WTC11 (cell line): ENCODE data around the gene GALNT18. TPM values are rescaled to one million over a fixed set of nuclear protein-coding genes. Genes with fewer than 3 reads are reported as not detected.

Experiments used
- ATAC-seq: fragments of 200-7000 bp; cut with Tn5 transposase; 2 replicates; pipeline ENCODE4 v1.10.0; 2021; ENCODE audit warnings: mild to moderate bottlenecking, moderate library complexity
- CTCF ChIA-PET: fragments of 300-600 bp; sonication (Branson Sonifier 250); formaldehyde crosslinking; loops from one replicate; lab custom pipeline; 2021; ENCODE audit warnings: antibody characterized with exemption; lab: Charles Lee
- POLR2A ChIA-PET: fragments of 350-600 bp; sonication (Branson Sonifier 250); formaldehyde crosslinking; loops from one replicate; lab custom pipeline; 2021; ENCODE audit warnings: antibody characterized with exemption; lab: Charles Lee
- DNase-seq: peaks from one replicate; pipeline ENCODE4 v3.0.0; 2021; ENCODE audit warnings: low spot score
- H3K27ac Mint-ChIP-seq: 2 replicates; pipeline ENCODE4 v1.8.0; 2021; ENCODE audit warnings: mixed read lengths
- H3K27me3 Mint-ChIP-seq: 2 replicates; pipeline ENCODE4 v1.8.0; 2021; ENCODE audit warnings: low read depth, mild to moderate bottlenecking, moderate library complexity, mixed read lengths
- H3K36me3 Mint-ChIP-seq: 2 replicates; pipeline ENCODE4 v1.8.0; 2021; ENCODE audit warnings: mixed read lengths
- H3K4me1 Mint-ChIP-seq: 2 replicates; pipeline ENCODE4 v1.8.0; 2022; ENCODE audit warnings: mixed read lengths
- H3K4me3 Mint-ChIP-seq: 2 replicates; pipeline ENCODE4 v1.8.0; 2021; ENCODE audit warnings: mild to moderate bottlenecking, moderate library complexity, mixed read lengths
- H3K9me3 Mint-ChIP-seq: 2 replicates; pipeline ENCODE4 v1.8.0; 2021; ENCODE audit warnings: mixed read lengths
- CBFB ChIP-seq: sonication (generic); formaldehyde crosslinking; IDR thresholded peaks from 2 replicates; pipeline ENCODE4 v1.8.1; 2022; ENCODE audit warnings: mild to moderate bottlenecking, low read depth, missing genetic modification reagents
- ELF4 ChIP-seq: sonication (generic); formaldehyde crosslinking; IDR thresholded peaks from 2 replicates; pipeline ENCODE4 v1.8.1; 2022; ENCODE audit warnings: low read depth, mild to moderate bottlenecking, moderate library complexity, missing genetic modification reagents
- EMX1 ChIP-seq: fragments of 250-450 bp; sonication (Bioruptor Pico); IDR thresholded peaks from 2 replicates; pipeline ENCODE4 v1.8.0; 2021; ENCODE audit warnings: mild to moderate bottlenecking
- ESRRA ChIP-seq: sonication (generic); formaldehyde crosslinking; IDR thresholded peaks from 2 replicates; pipeline ENCODE4 v1.8.1; 2022; ENCODE audit warnings: mild to moderate bottlenecking, missing genetic modification reagents, borderline replicate concordance
- ETV6 ChIP-seq: sonication (generic); formaldehyde crosslinking; IDR thresholded peaks from 2 replicates; pipeline ENCODE4 v1.8.1; 2022; ENCODE audit warnings: mild to moderate bottlenecking, missing genetic modification reagents
- GABPB1 ChIP-seq: sonication (generic); formaldehyde crosslinking; IDR thresholded peaks from 2 replicates; pipeline ENCODE4 v1.8.1; 2023; ENCODE audit warnings: mild to moderate bottlenecking, missing genetic modification reagents
- JUN ChIP-seq: sonication (generic); formaldehyde crosslinking; IDR thresholded peaks from 2 replicates; pipeline ENCODE4 v1.8.0; 2023; ENCODE audit warnings: mild to moderate bottlenecking, missing genetic modification reagents
- KAT7 ChIP-seq: sonication (generic); formaldehyde crosslinking; IDR thresholded peaks from 2 replicates; pipeline ENCODE4 v1.8.1; 2023; ENCODE audit warnings: missing genetic modification reagents, mild to moderate bottlenecking, borderline replicate concordance
- NFE2L1 ChIP-seq: sonication (generic); formaldehyde crosslinking; IDR thresholded peaks from 2 replicates; pipeline ENCODE4 v1.8.1; 2023; ENCODE audit warnings: missing genetic modification reagents
- NR3C1 ChIP-seq: sonication (generic); formaldehyde crosslinking; conservative IDR thresholded peaks from 2 replicates; pipeline ENCODE4 v1.8.1; 2023; ENCODE audit warnings: low read depth, mild to moderate bottlenecking, missing genetic modification reagents
- STAT6 ChIP-seq: sonication (generic); formaldehyde crosslinking; conservative IDR thresholded peaks from 2 replicates; pipeline ENCODE4 v1.8.1; 2023; ENCODE audit warnings: mild to moderate bottlenecking, low read depth, missing genetic modification reagents, moderate library complexity
- TCF7 ChIP-seq: sonication (generic); formaldehyde crosslinking; IDR thresholded peaks from 2 replicates; pipeline ENCODE4 v1.8.0; 2022; ENCODE audit warnings: mild to moderate bottlenecking, low read depth, missing genetic modification reagents, moderate library complexity
- TEAD1 ChIP-seq: sonication (generic); formaldehyde crosslinking; IDR thresholded peaks from 2 replicates; pipeline ENCODE4 v1.8.0; 2022; ENCODE audit warnings: mild to moderate bottlenecking, missing genetic modification reagents
- USF2 ChIP-seq: sonication (generic); formaldehyde crosslinking; IDR thresholded peaks from 2 replicates; pipeline ENCODE4 v1.8.1; 2023; ENCODE audit warnings: mild to moderate bottlenecking, missing genetic modification reagents, moderate library complexity
- ZNF396 ChIP-seq: fragments of 250-450 bp; sonication (Bioruptor Pico); IDR thresholded peaks from 2 replicates; pipeline ENCODE4 v1.8.0; 2021; ENCODE audit warnings: mild to moderate bottlenecking, moderate library complexity, borderline replicate concordance
- ZNF416 ChIP-seq: fragments of 250-450 bp; sonication (Bioruptor Pico); IDR thresholded peaks from 2 replicates; pipeline ENCODE4 v1.9.0; 2021; ENCODE audit warnings: mild to moderate bottlenecking, inconsistent platforms
- ZNF425 ChIP-seq: fragments of 250-450 bp; sonication (Bioruptor Pico); conservative IDR thresholded peaks from 2 replicates; pipeline ENCODE4 v1.9.0; 2021; ENCODE audit warnings: mild to moderate bottlenecking
- total RNA-seq: library from RNA; stranded (reverse); gene quantifications from 3 replicates; pipeline ENCODE4 v1.2.3, GENCODE V29; 2021
- TF ChIP-seq, protein P1 (sequence below): fragments of 250-450 bp; sonication (Bioruptor Pico); IDR thresholded peaks from 2 replicates; pipeline ENCODE4 v1.9.0; 2021; ENCODE audit warnings: mild to moderate bottlenecking, borderline replicate concordance
- TF ChIP-seq, protein P2 (sequence below): sonication (generic); formaldehyde crosslinking; IDR thresholded peaks from 2 replicates; pipeline ENCODE4 v1.8.1; 2023; ENCODE audit warnings: mild to moderate bottlenecking, moderate library complexity, missing genetic modification reagents

The GALNT18 gene
- total RNA-seq, 1 experiment from 2014 or later: 5.0 TPM

DNA sequence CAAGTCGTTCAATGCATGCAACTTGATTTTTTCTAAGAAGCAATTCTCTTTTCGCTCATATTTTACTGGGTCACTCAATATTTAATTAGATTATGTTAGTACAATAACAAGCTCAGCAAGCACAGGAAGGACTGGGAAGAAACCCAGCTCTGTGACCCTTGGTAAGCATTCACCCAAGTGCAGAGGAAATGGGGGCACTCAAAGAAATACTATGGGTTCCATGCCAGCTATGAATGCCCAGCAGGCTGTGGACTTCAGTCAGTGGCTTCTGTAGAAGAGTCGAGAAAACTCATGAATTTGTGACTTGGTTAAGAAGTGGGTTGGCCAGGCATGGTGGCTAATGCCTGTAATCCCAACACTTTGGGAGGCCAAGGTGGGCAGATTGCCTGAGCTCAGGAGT lies 123.6 kb downstream of the GALNT18 start (continued):
- TF ChIP-seq ZNF396 (CRISPR knock-in tag) (no peak), KAT7 (CRISPR knock-in tag) (no peak)
- TF ChIP-seq, protein P1, sequence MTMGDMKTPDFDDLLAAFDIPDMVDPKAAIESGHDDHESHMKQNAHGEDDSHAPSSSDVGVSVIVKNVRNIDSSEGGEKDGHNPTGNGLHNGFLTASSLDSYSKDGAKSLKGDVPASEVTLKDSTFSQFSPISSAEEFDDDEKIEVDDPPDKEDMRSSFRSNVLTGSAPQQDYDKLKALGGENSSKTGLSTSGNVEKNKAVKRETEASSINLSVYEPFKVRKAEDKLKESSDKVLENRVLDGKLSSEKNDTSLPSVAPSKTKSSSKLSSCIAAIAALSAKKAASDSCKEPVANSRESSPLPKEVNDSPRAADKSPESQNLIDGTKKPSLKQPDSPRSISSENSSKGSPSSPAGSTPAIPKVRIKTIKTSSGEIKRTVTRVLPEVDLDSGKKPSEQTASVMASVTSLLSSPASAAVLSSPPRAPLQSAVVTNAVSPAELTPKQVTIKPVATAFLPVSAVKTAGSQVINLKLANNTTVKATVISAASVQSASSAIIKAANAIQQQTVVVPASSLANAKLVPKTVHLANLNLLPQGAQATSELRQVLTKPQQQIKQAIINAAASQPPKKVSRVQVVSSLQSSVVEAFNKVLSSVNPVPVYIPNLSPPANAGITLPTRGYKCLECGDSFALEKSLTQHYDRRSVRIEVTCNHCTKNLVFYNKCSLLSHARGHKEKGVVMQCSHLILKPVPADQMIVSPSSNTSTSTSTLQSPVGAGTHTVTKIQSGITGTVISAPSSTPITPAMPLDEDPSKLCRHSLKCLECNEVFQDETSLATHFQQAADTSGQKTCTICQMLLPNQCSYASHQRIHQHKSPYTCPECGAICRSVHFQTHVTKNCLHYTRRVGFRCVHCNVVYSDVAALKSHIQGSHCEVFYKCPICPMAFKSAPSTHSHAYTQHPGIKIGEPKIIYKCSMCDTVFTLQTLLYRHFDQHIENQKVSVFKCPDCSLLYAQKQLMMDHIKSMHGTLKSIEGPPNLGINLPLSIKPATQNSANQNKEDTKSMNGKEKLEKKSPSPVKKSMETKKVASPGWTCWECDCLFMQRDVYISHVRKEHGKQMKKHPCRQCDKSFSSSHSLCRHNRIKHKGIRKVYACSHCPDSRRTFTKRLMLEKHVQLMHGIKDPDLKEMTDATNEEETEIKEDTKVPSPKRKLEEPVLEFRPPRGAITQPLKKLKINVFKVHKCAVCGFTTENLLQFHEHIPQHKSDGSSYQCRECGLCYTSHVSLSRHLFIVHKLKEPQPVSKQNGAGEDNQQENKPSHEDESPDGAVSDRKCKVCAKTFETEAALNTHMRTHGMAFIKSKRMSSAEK: no peak

GRCh38 chr11:11496879-11497278 lies 124.9 kb downstream of the GALNT18 start:
- peaks cover 17% of the 10 kb centered on the region for H3K4me1 Mint-ChIP-seq
- no peak for TF ChIP-seq TCF7 (CRISPR knock-in tag)
- TF ChIP-seq NR3C1 (CRISPR knock-in tag): no peak
- TF ChIP-seq, protein P2, sequence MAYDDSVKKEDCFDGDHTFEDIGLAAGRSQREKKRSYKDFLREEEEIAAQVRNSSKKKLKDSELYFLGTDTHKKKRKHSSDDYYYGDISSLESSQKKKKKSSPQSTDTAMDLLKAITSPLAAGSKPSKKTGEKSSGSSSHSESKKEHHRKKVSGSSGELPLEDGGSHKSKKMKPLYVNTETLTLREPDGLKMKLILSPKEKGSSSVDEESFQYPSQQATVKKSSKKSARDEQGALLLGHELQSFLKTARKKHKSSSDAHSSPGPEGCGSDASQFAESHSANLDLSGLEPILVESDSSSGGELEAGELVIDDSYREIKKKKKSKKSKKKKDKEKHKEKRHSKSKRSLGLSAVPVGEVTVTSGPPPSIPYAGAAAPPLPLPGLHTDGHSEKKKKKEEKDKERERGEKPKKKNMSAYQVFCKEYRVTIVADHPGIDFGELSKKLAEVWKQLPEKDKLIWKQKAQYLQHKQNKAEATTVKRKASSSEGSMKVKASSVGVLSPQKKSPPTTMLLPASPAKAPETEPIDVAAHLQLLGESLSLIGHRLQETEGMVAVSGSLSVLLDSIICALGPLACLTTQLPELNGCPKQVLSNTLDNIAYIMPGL (CRISPR knock-in tag): no peak
- TF ChIP-seq JUN: no peak
- TF ChIP-seq USF2 (CRISPR knock-in tag): no peak
- no peak for TF ChIP-seq NFE2L1 (CRISPR knock-in tag)
- no peaks in the 10 kb centered on the region for H3K9me3 Mint-ChIP-seq
- ATAC-seq: no peak
- CTCF ChIA-PET: interaction anchor here (0.6 kb wide), 1 partner anchor 67 kb away, joined by 4 read pairs; no protein-coding TSS in a partner anchor
- H3K27ac Mint-ChIP-seq: no peak overlapping the region
- H3K4me3 Mint-ChIP-seq: no peak overlapping the region
- POLR2A ChIA-PET: no interaction called here
- DNase-seq: no peak
- no peaks in the 10 kb centered on the region for H3K27me3 Mint-ChIP-seq
- no peaks in the 10 kb centered on the region for H3K36me3 Mint-ChIP-seq

GRCh38 chr11:11494348-11494747 lies 127.5 kb downstream of the GALNT18 start:
- no peak overlapping the region for H3K4me3 Mint-ChIP-seq
- no peak for DNase-seq

More at GRCh38 chr11:11494348-11494747, 127.5 kb downstream of the GALNT18 start:
- ChIA-PET POLR2A (no interaction called here), CTCF (interaction anchor here (1.0 to 1.7 kb wide), 3 partner anchors 112 to 466 kb away, joined by 4 read pairs; no protein-coding TSS in a partner anchor)
- Mint-ChIP-seq H3K27me3 (no peaks in the 10 kb centered on the region), H3K27ac (no peak overlapping the region; the same call in 1 of the 2 replicates), H3K36me3 (no peaks in the 10 kb centered on the region), H3K9me3 (no peaks in the 10 kb centered on the region), H3K4me1 (no peaks in the 10 kb centered on the region)
- no peak for ATAC-seq
- TF ChIP-seq ETV6 (CRISPR knock-in tag): no peak
- TF ChIP-seq TEAD1 (CRISPR knock-in tag): no peak
- TF ChIP-seq EMX1: no peak
- no peak for TF ChIP-seq STAT6 (CRISPR knock-in tag)
- no peak for TF ChIP-seq ELF4 (CRISPR knock-in tag)
- no peak for TF ChIP-seq GABPB1 (CRISPR knock-in tag)
- TF ChIP-seq ZNF416 (CRISPR knock-in tag): no peak
- no peak for TF ChIP-seq CBFB
- TF ChIP-seq ZNF425: no peak
- TF ChIP-seq ESRRA (CRISPR knock-in tag): no peak
